SK-N-MC (cell line): ENCODE data around the gene SLC25A11.
A peak's percentile ranks its signal among the peaks of the same experiment; 100 is the strongest.

Experiments used
- DNase-seq: peaks from one replicate; pipeline ENCODE4 v3.0.0-alpha.2; 2011; ENCODE audit warnings: low read depth, low spot score
- H3K27ac ChIP-seq: fragments of 200-600 bp; sonication (generic); 2 replicates; pipeline ENCODE4 v1.5.1; 2016; ENCODE audit warnings: mixed run types
- H3K36me3 ChIP-seq: fragments of 200-600 bp; sonication (generic); 2 replicates; pipeline ENCODE4 v1.6.1; 2017; ENCODE audit warnings: antibody characterized with exemption, low read length, mixed read lengths; ENCODE audit not compliant: insufficient read depth
- H3K4me3 ChIP-seq: fragments of 200-600 bp; sonication (generic); 2 replicates; pipeline ENCODE4 v1.5.1; 2016
- H3K9ac ChIP-seq: fragments of 200-600 bp; sonication (generic); 2 replicates; pipeline ENCODE4 v1.8.0; 2017; ENCODE audit warnings: mixed run types, mixed read lengths; ENCODE audit not compliant: insufficient read length
- H3K9me3 ChIP-seq: fragments of 200-600 bp; sonication (generic); 2 replicates; pipeline ENCODE4 v1.6.1; 2017; ENCODE audit warnings: low read depth, mild to moderate bottlenecking, antibody characterized with exemption, low read length, moderate library complexity, mixed read lengths
- EZH2 ChIP-seq: fragments of 200-600 bp; sonication (generic); IDR thresholded peaks from one replicate; pipeline ENCODE4 v1.6.1; 2017; ENCODE audit warnings: antibody characterized with exemption
- FOXP2 ChIP-seq: optimal IDR thresholded peaks from 2 replicates; pipeline ENCODE3; 2011; ENCODE audit warnings: mild to moderate bottlenecking, moderate library complexity; ENCODE audit not compliant: insufficient read depth; ENCODE audit errors: extremely low read length, control extremely low read depth
- POLR2AphosphoS5 ChIP-seq: IDR thresholded peaks from 2 replicates; pipeline ENCODE4 v1.6.1; 2012; ENCODE audit warnings: mild to moderate bottlenecking, low read depth, low read length, borderline replicate concordance

SLC25A11 gene, protein sequence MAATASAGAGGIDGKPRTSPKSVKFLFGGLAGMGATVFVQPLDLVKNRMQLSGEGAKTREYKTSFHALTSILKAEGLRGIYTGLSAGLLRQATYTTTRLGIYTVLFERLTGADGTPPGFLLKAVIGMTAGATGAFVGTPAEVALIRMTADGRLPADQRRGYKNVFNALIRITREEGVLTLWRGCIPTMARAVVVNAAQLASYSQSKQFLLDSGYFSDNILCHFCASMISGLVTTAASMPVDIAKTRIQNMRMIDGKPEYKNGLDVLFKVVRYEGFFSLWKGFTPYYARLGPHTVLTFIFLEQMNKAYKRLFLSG

DNA sequence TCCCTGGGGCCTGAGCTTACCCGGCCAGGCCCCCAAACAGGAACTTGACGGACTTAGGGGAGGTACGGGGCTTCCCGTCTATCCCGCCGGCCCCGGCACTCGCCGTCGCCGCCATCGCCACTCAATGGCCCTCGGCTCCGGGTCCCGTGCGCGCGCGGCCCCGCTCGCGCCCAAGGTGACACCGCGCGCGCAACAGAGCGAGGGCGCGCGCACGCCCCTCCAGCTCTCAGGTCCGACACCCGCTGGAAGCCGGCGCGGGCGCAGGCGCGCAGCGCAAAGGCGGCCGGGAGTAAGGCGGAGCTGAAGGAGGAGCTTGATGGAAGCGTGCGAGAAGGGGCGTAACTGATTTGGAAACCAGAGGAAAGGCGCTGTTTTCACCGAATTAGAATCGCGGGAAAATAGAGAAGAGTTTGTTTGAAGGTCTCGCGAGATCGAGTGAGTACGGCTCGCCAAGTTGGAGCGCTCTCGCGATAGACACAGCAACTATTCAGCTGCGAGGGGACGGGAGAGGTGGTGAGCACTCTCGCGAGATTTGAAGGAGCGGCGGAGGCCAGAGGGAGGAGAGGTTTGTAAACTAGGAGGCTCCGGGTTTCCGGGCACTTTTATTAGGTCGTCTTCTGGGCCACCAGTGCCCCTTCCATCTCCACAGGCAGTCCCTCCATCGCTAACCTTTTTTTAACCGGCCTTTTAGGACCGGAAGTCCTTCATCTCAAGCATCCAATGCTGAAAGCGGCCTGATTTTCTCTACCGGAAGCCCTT is at the start of gene SLC25A11, which contains the start of gene RNF167:
SLC25A11 (minus strand) TSS at position 251 of the 759 bp plus-strand sequence; CDS start at position 115, 136 bp downstream.
RNF167 (plus strand) TSS at position 473 of the 759 bp plus-strand sequence. CDS start 642 bp downstream, outside the sequence.
- Histone ChIP-seq H3K4me3 (peak within 1 kb of the TSS; percentile 87), H3K36me3 (peaks cover 48% of the 10 kb centered on the region), H3K9me3 (no peaks in the 10 kb centered on the region), H3K27ac (peak within 1 kb of the TSS; percentile 97), H3K9ac (peak within 1 kb of the TSS; percentile 95)
- peak; percentile 95 for DNase-seq
- TF ChIP-seq POLR2AphosphoS5: peak; percentile 66; the same call in 1 of the 2 replicates
- TF ChIP-seq FOXP2: no peak

DNA sequence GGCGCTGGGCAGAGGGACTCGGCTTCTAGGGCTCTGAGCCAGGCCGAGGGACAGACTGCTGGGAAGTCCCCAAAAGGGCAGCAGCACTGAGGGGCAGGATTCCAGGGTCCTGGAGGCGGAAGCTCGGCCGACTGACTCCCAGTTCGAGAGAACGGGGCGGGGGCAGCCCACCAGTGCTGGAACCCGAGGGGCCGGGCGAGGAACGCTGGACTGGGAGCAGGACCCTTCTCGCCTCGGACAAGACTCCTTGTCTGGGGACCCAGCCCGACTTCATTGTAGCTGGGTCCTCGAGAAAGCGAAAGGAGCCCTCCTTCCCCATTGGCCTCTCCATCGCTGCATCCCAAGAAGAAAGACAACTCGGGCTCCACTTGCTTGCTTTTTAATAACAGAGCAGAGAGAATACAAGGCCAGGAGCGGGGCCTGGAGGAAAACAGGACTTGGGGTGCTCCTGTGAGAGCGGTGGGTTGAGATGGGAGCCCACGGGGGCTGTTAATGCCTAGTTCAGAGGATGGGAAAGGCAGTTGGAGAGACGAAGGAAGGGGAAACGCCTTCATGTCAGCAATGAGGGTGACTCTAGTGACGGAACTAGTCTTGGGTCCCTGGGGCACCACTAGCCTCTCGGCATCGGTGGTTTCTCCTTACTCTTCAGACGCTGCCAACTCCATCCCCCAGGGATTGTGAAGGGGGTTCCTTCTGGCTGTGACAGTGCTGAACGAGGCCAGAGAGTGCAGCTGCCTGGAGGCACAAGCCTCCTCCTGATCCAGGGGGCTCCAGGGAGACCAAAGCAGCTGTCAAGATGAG is 48.1 kb upstream of the SLC25A11 start:
- no peaks in the 10 kb centered on the region; the same call in 1 of the 2 replicates for H3K36me3 ChIP-seq
- H3K27ac ChIP-seq: no peak overlapping the region
- TF ChIP-seq EZH2: no peak
- TF ChIP-seq POLR2AphosphoS5: no peak
- TF ChIP-seq FOXP2: no peak
- peak overlapping the region; percentile 80 for H3K9ac ChIP-seq
- no peak for DNase-seq
- peak overlapping the region; percentile 79 for H3K4me3 ChIP-seq
- H3K9me3 ChIP-seq: no peaks in the 10 kb centered on the region

DNA sequence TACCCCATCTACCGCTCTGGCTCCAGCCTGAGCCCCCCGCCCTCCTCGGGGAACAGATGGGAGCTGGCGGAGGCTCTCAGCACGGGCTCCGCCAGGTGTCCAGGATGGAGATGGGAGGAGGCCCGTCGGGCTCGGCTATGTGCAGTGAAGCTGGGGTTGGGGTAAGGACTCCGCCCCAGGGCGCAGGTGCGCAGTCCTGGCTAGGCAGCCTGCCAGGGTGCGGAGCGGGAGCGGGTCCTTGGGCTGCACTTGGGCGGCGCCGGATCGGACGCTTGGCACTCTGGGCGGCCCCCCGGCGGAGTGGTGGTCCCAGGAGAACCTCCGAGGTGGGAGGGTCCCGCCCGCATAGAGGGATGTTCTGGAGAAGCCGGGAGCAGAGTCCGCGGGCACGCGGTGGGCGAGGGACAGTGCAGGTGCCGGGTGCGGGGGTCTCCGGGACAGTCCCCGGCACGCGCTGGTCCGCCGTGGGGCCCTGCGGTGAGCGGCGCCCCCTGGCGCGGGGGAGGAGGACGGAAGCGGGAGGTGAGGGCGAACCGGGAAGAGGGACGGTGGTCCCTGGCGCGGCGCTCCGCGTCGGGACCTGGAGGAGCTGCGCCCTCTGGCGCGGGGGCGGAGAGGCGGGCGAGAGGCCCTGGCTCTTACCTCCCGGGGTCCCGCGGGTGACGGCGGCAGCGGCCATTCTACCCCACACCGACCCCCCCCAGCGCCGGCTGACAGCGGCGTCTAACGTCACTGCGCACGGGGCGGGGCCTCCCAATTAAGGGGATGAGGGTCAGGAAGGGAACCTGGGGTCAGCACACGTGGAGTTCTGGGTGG is 47.3 kb upstream of the SLC25A11 start, which contains the start of gene CAMTA2:
CAMTA2 (minus strand) TSS at position 725 of the 816 bp plus-strand sequence. CDS start 1,453 bp downstream, outside the sequence.
- Histone ChIP-seq H3K9me3 (no peaks in the 10 kb centered on the region), H3K27ac (no peak within 1 kb of the TSS), H3K4me3 (peak within 1 kb of the TSS; percentile 79), H3K36me3 (no peaks in the 10 kb centered on the region; the same call in 1 of the 2 replicates), H3K9ac (peak within 1 kb of the TSS; percentile 80)
- no peak for DNase-seq
- TF ChIP-seq POLR2AphosphoS5 (no peak; the same call in 1 of the 2 replicates), FOXP2 (no peak), EZH2 (no peak)

DNA sequence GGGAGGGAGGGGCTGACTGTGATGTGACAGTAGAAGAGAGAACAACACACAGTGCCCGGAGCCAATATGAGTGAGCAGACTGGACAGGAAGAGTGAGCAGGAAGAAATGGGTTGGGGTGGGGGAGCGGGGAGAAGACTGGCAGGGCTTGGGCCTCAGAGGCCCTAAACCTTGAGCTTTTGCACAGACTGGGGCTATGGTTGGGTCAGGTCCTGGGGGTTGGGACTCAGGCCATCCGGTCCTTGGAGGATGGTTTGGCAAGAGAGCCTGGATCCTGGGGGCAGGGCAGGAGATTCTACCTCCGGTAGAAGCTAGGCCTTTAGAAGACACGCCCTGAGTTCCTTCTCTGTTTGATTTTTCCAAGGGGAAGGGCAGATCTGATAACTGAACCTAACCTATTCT is 46.6 kb upstream of the SLC25A11 start:
- TF ChIP-seq FOXP2 (no peak), EZH2 (no peak), POLR2AphosphoS5 (no peak)
- no peaks in the 10 kb centered on the region; the same call in 1 of the 2 replicates for H3K36me3 ChIP-seq
- DNase-seq: no peak
- no peaks in the 10 kb centered on the region for H3K9me3 ChIP-seq
- H3K4me3 ChIP-seq: peak overlapping the region; percentile 79
- H3K27ac ChIP-seq: no peak overlapping the region
- H3K9ac ChIP-seq: peak overlapping the region; percentile 80

DNA sequence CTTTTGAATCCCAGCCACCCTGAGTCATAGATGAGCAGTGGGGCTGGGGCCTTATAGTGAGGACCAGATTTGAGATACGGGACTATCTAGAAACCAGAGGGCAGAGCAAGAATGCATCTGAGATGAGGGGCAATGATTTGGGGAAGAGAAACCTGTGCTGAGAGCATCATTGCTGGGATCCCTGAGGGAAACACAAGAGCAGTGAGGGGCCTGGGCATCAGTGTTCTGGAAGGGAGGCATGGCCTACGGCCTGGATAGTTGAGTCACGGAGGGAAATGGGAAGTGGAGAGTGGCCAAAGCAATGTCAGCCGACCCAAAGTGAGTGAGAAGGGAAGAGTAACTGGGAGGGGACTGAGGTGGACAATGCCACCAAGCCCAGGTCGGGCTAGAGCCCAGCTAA is 42.5 kb upstream of the SLC25A11 start:
- no peak for DNase-seq
- H3K27ac ChIP-seq: no peak overlapping the region
- H3K9ac ChIP-seq: no peak overlapping the region
- no peaks in the 10 kb centered on the region for H3K9me3 ChIP-seq
- peaks cover 12% of the 10 kb centered on the region; the same call in 1 of the 2 replicates for H3K36me3 ChIP-seq
- no peak overlapping the region for H3K4me3 ChIP-seq
- TF ChIP-seq POLR2AphosphoS5: no peak
- TF ChIP-seq FOXP2: no peak
- no peak for TF ChIP-seq EZH2

DNA sequence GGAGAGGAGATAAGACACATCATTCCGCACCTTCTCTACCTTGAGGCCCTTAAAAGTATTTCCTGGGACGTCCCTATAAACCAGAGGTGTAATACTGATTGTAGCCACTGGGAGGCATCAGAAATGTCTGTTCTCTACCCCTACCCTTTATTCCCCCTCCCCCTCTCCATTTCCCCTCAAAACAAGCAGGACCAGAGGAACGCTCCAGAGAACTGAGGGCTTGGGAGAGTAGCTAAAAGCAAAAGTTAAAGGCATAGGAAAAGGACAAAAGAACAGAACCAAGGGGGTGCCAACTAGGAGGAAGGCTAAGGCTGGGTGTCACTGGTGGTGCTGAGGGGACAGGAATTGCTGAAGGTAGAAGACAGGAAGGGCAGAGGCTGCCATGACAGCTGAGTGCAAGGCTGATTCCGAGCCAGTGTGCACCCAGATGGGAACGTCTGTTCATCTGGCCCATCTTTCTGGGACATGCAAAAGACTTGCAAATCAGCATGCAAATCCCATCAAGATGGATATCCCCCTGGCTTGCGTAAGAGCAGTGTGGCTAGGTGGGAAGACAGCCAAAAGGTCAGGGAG is 40.9 kb upstream of the SLC25A11 start:
- Histone ChIP-seq H3K9ac (no peak overlapping the region), H3K27ac (no peak overlapping the region), H3K9me3 (no peaks in the 10 kb centered on the region), H3K36me3 (peaks cover 15% of the 10 kb centered on the region; the same call in 1 of the 2 replicates), H3K4me3 (no peak overlapping the region)
- DNase-seq: peak; percentile 14
- TF ChIP-seq EZH2 (no peak), POLR2AphosphoS5 (no peak), FOXP2 (no peak)

DNA sequence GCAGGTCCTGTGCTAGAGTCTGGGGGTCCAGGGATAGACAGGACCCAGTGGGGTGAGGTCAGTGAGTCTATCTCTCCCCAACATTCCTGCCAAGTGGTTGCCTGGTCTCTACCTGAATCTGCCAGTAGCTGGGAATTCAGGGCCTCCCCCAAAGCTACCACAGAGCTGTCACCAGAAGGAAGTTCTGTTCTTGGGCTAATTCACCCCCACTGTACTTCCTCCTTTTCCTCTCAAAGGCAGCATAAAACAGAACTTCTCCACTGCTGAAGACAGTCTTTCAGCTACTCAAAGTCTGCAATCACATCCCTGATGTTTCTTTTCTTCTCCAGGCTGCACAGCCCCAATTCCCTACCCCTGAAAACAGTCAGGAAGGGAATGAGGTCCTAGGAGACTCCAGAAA is 38.9 kb upstream of the SLC25A11 start:
- Histone ChIP-seq H3K4me3 (no peak overlapping the region), H3K27ac (no peak overlapping the region), H3K36me3 (peaks cover 15% of the 10 kb centered on the region; the same call in 1 of the 2 replicates), H3K9me3 (no peaks in the 10 kb centered on the region), H3K9ac (no peak overlapping the region)
- TF ChIP-seq POLR2AphosphoS5 (no peak), EZH2 (no peak)
- DNase-seq: no peak
